CD4-positive, alpha-beta memory T cell (primary cell): ENCODE data around the gene AVPR1A. TPM values are rescaled to one million over a fixed set of nuclear protein-coding genes. Genes with fewer than 3 reads are reported as not detected.
"Not testable (repeated sequence)": the region's sequence is repeated elsewhere in the genome, so short reads cannot be mapped to it uniquely, and the experiment has no call there.

Source experiments
- CTCF ChIA-PET: fragments of 350-600 bp; sonication (Branson Sonifier 250); formaldehyde crosslinking; loops from one replicate; lab custom pipeline; 2021; ENCODE audit warnings: inconsistent platforms; ENCODE audit not compliant: partially characterized antibody; lab: Charles Lee
- POLR2A ChIA-PET: fragments of 350-600 bp; sonication (Branson Sonifier 250); formaldehyde crosslinking; loops from one replicate; lab custom pipeline; 2021; ENCODE audit not compliant: partially characterized antibody; lab: Charles Lee
- DNase-seq, 5 donors: peaks; one replicate each; pipeline versions ENCODE4 v3.0.0 to v3.0.0-alpha.2; 2020 to 2022; ENCODE audit warnings: mixed read lengths in 1 of 5
- H3K27ac ChIP-seq: one replicate; pipeline ENCODE4 v1.7.0; 2013; ENCODE audit warnings: low read depth, low read length
- H3K27me3 ChIP-seq: 2 replicates; pipeline ENCODE4 v1.7.0; 2013; ENCODE audit warnings: mild to moderate bottlenecking, low read length, moderate library complexity; ENCODE audit not compliant: insufficient read depth
- H3K36me3 ChIP-seq: 2 replicates; pipeline ENCODE4 v1.7.0; 2013; ENCODE audit warnings: mild to moderate bottlenecking, low read length, moderate library complexity; ENCODE audit not compliant: insufficient read depth
- H3K4me1 ChIP-seq: 2 replicates; pipeline ENCODE4 v1.7.0; 2013; ENCODE audit warnings: mild to moderate bottlenecking, low read length, moderate library complexity; ENCODE audit not compliant: insufficient read depth
- H3K4me3 ChIP-seq, 2 donors: one replicate each; pipeline ENCODE4 v1.7.0; 2013; ENCODE audit warnings: low read length in 2 of 2, mild to moderate bottlenecking in 1 of 2
- H3K9me3 ChIP-seq, 2 donors: one replicate each; pipeline ENCODE4 v1.7.0; 2013; ENCODE audit warnings: low read length in 2 of 2, control low read depth in 1 of 2; ENCODE audit not compliant: control insufficient read depth in 1 of 2
- H3K27ac Mint-ChIP-seq, 7 donors: one replicate each; pipeline ENCODE4 v1.8.0; 2020 to 2021; ENCODE audit warnings: mixed read lengths in 7 of 7, mild to moderate bottlenecking in 6 of 7, inconsistent platforms in 3 of 7, moderate library complexity in 3 of 7
- H3K27me3 Mint-ChIP-seq, 2 donors: one replicate each; pipeline ENCODE4 v1.8.0; 2020 to 2021; ENCODE audit warnings: mixed read lengths in 2 of 2
- H3K36me3 Mint-ChIP-seq, 2 donors: one replicate each; pipeline ENCODE4 v1.8.0; 2020 to 2021; ENCODE audit warnings: mixed read lengths in 2 of 2, inconsistent platforms in 1 of 2, mild to moderate bottlenecking in 1 of 2
- H3K4me1 Mint-ChIP-seq, 4 donors: one replicate each; pipeline ENCODE4 v1.8.0; 2020 to 2021; ENCODE audit warnings: mixed read lengths in 4 of 4, mild to moderate bottlenecking in 1 of 4
- H3K4me3 Mint-ChIP-seq, 8 donors: one replicate each; pipeline ENCODE4 v1.8.0; 2020 to 2021; ENCODE audit warnings: mixed read lengths in 8 of 8, mild to moderate bottlenecking in 7 of 8, moderate library complexity in 6 of 8, inconsistent platforms in 3 of 8
- H3K9me3 Mint-ChIP-seq, 8 donors: one replicate each; pipeline ENCODE4 v1.8.0; 2020 to 2021; ENCODE audit warnings: mixed read lengths in 8 of 8, mild to moderate bottlenecking in 5 of 8, inconsistent platforms in 3 of 8, moderate library complexity in 1 of 8
- intact Hi-C: fragments of 100-400 bp; cut with micrococcal nuclease; formaldehyde crosslinking; loops from one replicate; pipeline ENCODE4 v1.15.1; 2023
- polyA plus RNA-seq, 2 donors: library from polyadenylated mRNA; unstranded; fragments of 300-500 nt; fragmentation: Illumina TruSeq; gene quantifications; one replicate each; pipeline ENCODE4 v1.2.3, GENCODE V29; 2021
- total RNA-seq, 2 experiments: library from RNA; stranded (reverse); gene quantifications; one replicate each; pipeline ENCODE4 v1.2.3, GENCODE V29; 2021

The AVPR1A gene
- total RNA-seq (not detected), polyA plus RNA-seq (not detected)

- ChIA-PET CTCF (no interaction called here), POLR2A (no interaction called here)
- Histone ChIP-seq H3K36me3 (no peaks in the 10 kb centered on the region), H3K4me1 (no peaks in the 10 kb centered on the region), H3K4me3 (no peak within 1 kb of the TSS), H3K27ac (no peak within 1 kb of the TSS), H3K27me3 (peaks cover 13% of the 10 kb centered on the region), H3K9me3 (no peaks in the 10 kb centered on the region)
- no peak for DNase-seq
- Mint-ChIP-seq H3K4me3 (peak within 1 kb of the TSS in 6 of 8 donors; percentile 26 to 75 (median 56)), H3K27ac (no peak within 1 kb of the TSS), H3K4me1 (peaks cover 6 to 24% (median 10%) of the 10 kb centered on the region in 4 donors), H3K27me3 (peaks cover 39 to 41% of the 10 kb centered on the region in 2 donors), H3K9me3 (peaks cover 0 to 6% (median 0%) of the 10 kb centered on the region in 8 donors), H3K36me3 (no peaks in the 10 kb centered on the region)
- intact Hi-C loops = no loop called here
These were observed at the start of gene AVPR1A for GRCh38 chr12:63150713-63151622. Gene AVPR1A, minus strand, starts transcription at chr12:63151201. Its CDS starts 365 bp downstream, at chr12:63150836.

GRCh38 chr12:63196168-63196567, 45.2 kb upstream of the AVPR1A start:
- H3K9me3 Mint-ChIP-seq = peaks cover 2 to 17% (median 7%) of the 10 kb centered on the region in 8 donors

GRCh38 chr12:63179224-63179623, 28.2 kb upstream of the AVPR1A start:
- peaks cover 11 to 47% (median 29%) of the 10 kb centered on the region in 8 donors for H3K9me3 Mint-ChIP-seq
- H3K27ac Mint-ChIP-seq = no peak overlapping the region

More at GRCh38 chr12:63196168-63196567, 45.2 kb upstream of the AVPR1A start:
- Histone ChIP-seq H3K4me1 (no peaks in the 10 kb centered on the region), H3K27me3 (no peaks in the 10 kb centered on the region), H3K4me3 (no peak overlapping the region), H3K9me3 (no peaks in the 10 kb centered on the region), H3K27ac (no peak overlapping the region), H3K36me3 (no peaks in the 10 kb centered on the region)
- CTCF ChIA-PET = no interaction called here
- no peak for DNase-seq
- H3K36me3 Mint-ChIP-seq = no peaks in the 10 kb centered on the region
- H3K27ac Mint-ChIP-seq = no peak overlapping the region
- POLR2A ChIA-PET = no interaction called here
- H3K27me3 Mint-ChIP-seq = peaks cover 0 to 2% of the 10 kb centered on the region in 2 donors
- no peak overlapping the region for H3K4me3 Mint-ChIP-seq
- H3K4me1 Mint-ChIP-seq = no peaks in the 10 kb centered on the region
- intact Hi-C loops = no loop called here

GRCh38 chr12:63170321-63170720, 19.3 kb upstream of the AVPR1A start:
- ChIA-PET POLR2A (no interaction called here), CTCF (no interaction called here)
- DNase-seq = no peak
- Mint-ChIP-seq H3K27me3 (no peaks in the 10 kb centered on the region), H3K9me3 (peaks cover 1 to 13% (median 7%) of the 10 kb centered on the region in 8 donors), H3K27ac (no peak overlapping the region), H3K4me1 (no peaks in the 10 kb centered on the region), H3K36me3 (no peaks in the 10 kb centered on the region), H3K4me3 (no peak overlapping the region)
- no peak overlapping the region for H3K27ac ChIP-seq
- no peaks in the 10 kb centered on the region for H3K36me3 ChIP-seq
- H3K4me3 ChIP-seq = no peak overlapping the region
- H3K27me3 ChIP-seq = no peaks in the 10 kb centered on the region
- no peaks in the 10 kb centered on the region for H3K4me1 ChIP-seq
- no peaks in the 10 kb centered on the region for H3K9me3 ChIP-seq
- intact Hi-C loops = no loop called here

More at GRCh38 chr12:63179224-63179623, 28.2 kb upstream of the AVPR1A start:
- H3K36me3 ChIP-seq = no peaks in the 10 kb centered on the region
- H3K27me3 Mint-ChIP-seq = no peaks in the 10 kb centered on the region
- H3K4me3 Mint-ChIP-seq = no peak overlapping the region
- CTCF ChIA-PET = no interaction called here
- H3K27ac ChIP-seq = no peak overlapping the region
- no peaks in the 10 kb centered on the region for H3K9me3 ChIP-seq
- intact Hi-C loops = no loop called here
- H3K4me1 Mint-ChIP-seq = no peaks in the 10 kb centered on the region
- POLR2A ChIA-PET = no interaction called here
- H3K4me1 ChIP-seq = no peaks in the 10 kb centered on the region
- H3K36me3 Mint-ChIP-seq = peaks cover 0 to 2% of the 10 kb centered on the region in 2 donors
- no peak for DNase-seq
- no peaks in the 10 kb centered on the region for H3K27me3 ChIP-seq
- H3K4me3 ChIP-seq = no peak overlapping the region

GRCh38 chr12:63167741-63168140, 16.7 kb upstream of the AVPR1A start:
- H3K4me3 Mint-ChIP-seq, H3K27ac ChIP-seq, H3K4me1 Mint-ChIP-seq, H3K9me3 ChIP-seq, DNase-seq, POLR2A ChIA-PET, H3K4me1 ChIP-seq, H3K27ac Mint-ChIP-seq, H3K36me3 ChIP-seq, H3K9me3 Mint-ChIP-seq, H3K4me3 ChIP-seq, intact Hi-C loops, H3K36me3 Mint-ChIP-seq, CTCF ChIA-PET, H3K27me3 Mint-ChIP-seq, H3K27me3 ChIP-seq: not testable (repeated sequence)

- Mint-ChIP-seq H3K9me3 (peaks cover 0 to 4% (median under 1%) of the 10 kb centered on the region in 8 donors), H3K36me3 (no peaks in the 10 kb centered on the region), H3K27me3 (no peaks in the 10 kb centered on the region), H3K4me1 (no peaks in the 10 kb centered on the region), H3K27ac (no peak overlapping the region), H3K4me3 (no peak overlapping the region)
- Histone ChIP-seq H3K4me1 (no peaks in the 10 kb centered on the region), H3K27me3 (no peaks in the 10 kb centered on the region), H3K36me3 (no peaks in the 10 kb centered on the region), H3K9me3 (no peaks in the 10 kb centered on the region), H3K27ac (no peak overlapping the region), H3K4me3 (no peak overlapping the region)
- intact Hi-C loops = no loop called here
- CTCF ChIA-PET = no interaction called here
- POLR2A ChIA-PET = no interaction called here
- DNase-seq = no peak
These were observed 13.9 kb upstream of the AVPR1A start for GRCh38 chr12:63164911-63165310.

- no peak overlapping the region for H3K4me3 Mint-ChIP-seq
- ChIA-PET CTCF (no interaction called here), POLR2A (no interaction called here)
- no peaks in the 10 kb centered on the region for H3K27me3 ChIP-seq
- H3K27ac ChIP-seq = no peak overlapping the region
- H3K27me3 Mint-ChIP-seq = no peaks in the 10 kb centered on the region
- H3K36me3 ChIP-seq = no peaks in the 10 kb centered on the region
- H3K4me3 ChIP-seq = no peak overlapping the region
- H3K4me1 ChIP-seq = no peaks in the 10 kb centered on the region
- no peak for DNase-seq
- peaks cover 0 to 4% (median under 1%) of the 10 kb centered on the region in 8 donors for H3K9me3 Mint-ChIP-seq
- no peaks in the 10 kb centered on the region for H3K4me1 Mint-ChIP-seq
- intact Hi-C loops = no loop called here
- H3K9me3 ChIP-seq = no peaks in the 10 kb centered on the region
- no peak overlapping the region for H3K27ac Mint-ChIP-seq
- no peaks in the 10 kb centered on the region for H3K36me3 Mint-ChIP-seq
These were observed 12.5 kb upstream of the AVPR1A start for GRCh38 chr12:63163541-63163940.
